Muscle layer of colon (tissue), 2 donors: ENCODE data around the gene PRKAR1B.

ENCODE experiments used
- H3K27ac ChIP-seq: one replicate; pipeline ENCODE4 v1.7.0; 2013; ENCODE audit warnings: low read depth, mild to moderate bottlenecking, low read length, moderate library complexity
- H3K27me3 ChIP-seq, 2 donors: one replicate each; pipeline ENCODE4 v1.7.0; 2013; ENCODE audit warnings: low read length in 2 of 2, mild to moderate bottlenecking in 2 of 2; ENCODE audit not compliant: insufficient read depth in 2 of 2, control insufficient read depth in 1 of 2
- H3K36me3 ChIP-seq: one replicate; pipeline ENCODE4 v1.7.0; 2013; ENCODE audit warnings: mild to moderate bottlenecking, low read length; ENCODE audit not compliant: insufficient read depth
- H3K4me1 ChIP-seq: one replicate; pipeline ENCODE4 v1.7.0; 2013; ENCODE audit warnings: mild to moderate bottlenecking, low read length; ENCODE audit not compliant: insufficient read depth
- H3K4me3 ChIP-seq, 2 donors: one replicate each; pipeline ENCODE4 v1.7.0; 2013; ENCODE audit warnings: low read length in 2 of 2, low read depth in 1 of 2, mild to moderate bottlenecking in 1 of 2, moderate library complexity in 1 of 2
- H3K9ac ChIP-seq: one replicate; pipeline ENCODE4 v1.7.0; 2013; ENCODE audit warnings: low read length
- H3K9me3 ChIP-seq: one replicate; pipeline ENCODE4 v1.7.0; 2013; ENCODE audit warnings: mild to moderate bottlenecking, low read length
- donor health status: abdominal sarcoma.
- donor health status: Adenocarcinoma of cecum.

The PRKAR1B gene

DNA sequence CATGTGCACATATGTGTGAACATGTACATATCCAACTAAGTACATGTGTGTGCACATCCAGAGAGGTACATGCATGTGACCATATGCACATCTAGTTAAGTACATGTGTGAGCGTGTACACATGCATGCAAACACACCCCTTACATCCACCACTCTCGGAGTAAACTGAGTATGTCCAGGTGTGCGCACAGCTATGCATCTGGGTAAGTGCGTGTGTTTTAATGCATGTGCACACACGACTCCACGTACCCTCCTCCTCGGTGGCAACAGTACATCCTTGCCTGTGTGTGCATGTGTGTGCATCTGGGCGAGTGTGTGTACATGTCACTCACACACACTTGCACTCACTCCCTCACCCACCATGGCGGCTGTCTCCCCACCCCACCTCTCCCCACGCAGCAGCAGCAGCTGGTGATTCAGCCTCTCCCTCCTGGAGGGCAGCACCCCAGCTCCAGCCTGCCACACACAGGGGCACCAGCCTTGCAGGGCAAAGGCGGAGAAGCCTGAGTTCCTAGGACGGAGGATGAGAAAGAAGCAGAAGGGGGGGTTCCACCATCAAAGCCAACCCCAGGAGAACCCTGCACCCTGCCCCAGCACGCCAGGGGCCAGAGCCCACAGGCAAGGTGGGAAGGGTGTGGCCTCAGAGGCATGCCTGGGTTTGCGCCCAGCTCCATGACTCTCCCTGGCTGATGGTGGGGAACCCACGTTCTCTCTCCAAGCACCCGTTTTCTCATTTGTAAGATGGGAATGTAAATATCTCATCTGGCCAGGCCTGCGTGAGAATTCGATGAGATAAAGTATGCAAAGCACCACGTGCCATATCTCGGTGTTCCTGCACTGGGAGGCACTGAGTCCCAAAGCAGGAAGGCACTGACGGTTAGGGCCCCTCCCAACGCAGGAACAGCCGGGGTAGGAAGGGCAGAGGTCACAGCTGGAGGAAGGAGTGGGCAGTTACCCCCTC is 28.3 kb downstream of the PRKAR1B start:
- Histone ChIP-seq H3K4me3 (no peak overlapping the region), H3K36me3 (no peaks in the 10 kb centered on the region), H3K9me3 (no peaks in the 10 kb centered on the region), H3K27ac (no peak overlapping the region), H3K9ac (no peak overlapping the region), H3K27me3 (no peaks in the 10 kb centered on the region), H3K4me1 (no peaks in the 10 kb centered on the region)

- no peaks in the 10 kb centered on the region for H3K27me3 ChIP-seq
- H3K4me1 ChIP-seq, result no peaks in the 10 kb centered on the region
- H3K27ac ChIP-seq, result no peak overlapping the region
- H3K36me3 ChIP-seq, result no peaks in the 10 kb centered on the region
- H3K9ac ChIP-seq, result no peak overlapping the region
- no peak overlapping the region for H3K4me3 ChIP-seq
- no peaks in the 10 kb centered on the region for H3K9me3 ChIP-seq
Observed at GRCh38 chr7:696812-697551, 30.1 kb downstream of the PRKAR1B start.

DNA sequence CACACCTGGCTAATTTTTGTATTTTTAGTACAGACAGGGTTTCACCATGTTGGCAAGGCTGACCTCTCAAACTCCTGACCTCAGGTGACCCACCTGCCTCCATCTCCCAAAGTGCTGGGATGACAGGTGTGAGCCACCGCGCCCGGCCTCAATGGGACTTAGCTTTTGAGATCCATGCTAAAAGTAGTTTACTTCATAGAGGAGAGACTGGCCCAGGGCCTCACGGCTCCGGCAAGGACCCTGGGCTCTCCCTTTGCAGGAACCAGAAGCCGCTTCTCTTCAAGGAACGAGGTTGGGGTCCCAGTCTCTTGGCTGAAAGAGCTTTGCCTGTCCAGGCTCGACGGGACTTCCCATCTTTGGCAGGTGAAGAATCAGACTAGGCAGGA is 30.7 kb downstream of the PRKAR1B start:
- no peaks in the 10 kb centered on the region for H3K27me3 ChIP-seq
- H3K4me1 ChIP-seq, result no peaks in the 10 kb centered on the region
- no peaks in the 10 kb centered on the region for H3K36me3 ChIP-seq
- no peak overlapping the region for H3K4me3 ChIP-seq
- no peak overlapping the region for H3K9ac ChIP-seq
- no peak overlapping the region for H3K27ac ChIP-seq
- H3K9me3 ChIP-seq, result no peaks in the 10 kb centered on the region

GRCh38 chr7:693280-693679 is 33.8 kb downstream of the PRKAR1B start:
- no peak overlapping the region for H3K9ac ChIP-seq
- no peak overlapping the region for H3K27ac ChIP-seq
- H3K4me3 ChIP-seq, result no peak overlapping the region
- no peaks in the 10 kb centered on the region for H3K9me3 ChIP-seq
- H3K36me3 ChIP-seq, result no peaks in the 10 kb centered on the region
- H3K27me3 ChIP-seq, result no peaks in the 10 kb centered on the region
- no peaks in the 10 kb centered on the region for H3K4me1 ChIP-seq

DNA sequence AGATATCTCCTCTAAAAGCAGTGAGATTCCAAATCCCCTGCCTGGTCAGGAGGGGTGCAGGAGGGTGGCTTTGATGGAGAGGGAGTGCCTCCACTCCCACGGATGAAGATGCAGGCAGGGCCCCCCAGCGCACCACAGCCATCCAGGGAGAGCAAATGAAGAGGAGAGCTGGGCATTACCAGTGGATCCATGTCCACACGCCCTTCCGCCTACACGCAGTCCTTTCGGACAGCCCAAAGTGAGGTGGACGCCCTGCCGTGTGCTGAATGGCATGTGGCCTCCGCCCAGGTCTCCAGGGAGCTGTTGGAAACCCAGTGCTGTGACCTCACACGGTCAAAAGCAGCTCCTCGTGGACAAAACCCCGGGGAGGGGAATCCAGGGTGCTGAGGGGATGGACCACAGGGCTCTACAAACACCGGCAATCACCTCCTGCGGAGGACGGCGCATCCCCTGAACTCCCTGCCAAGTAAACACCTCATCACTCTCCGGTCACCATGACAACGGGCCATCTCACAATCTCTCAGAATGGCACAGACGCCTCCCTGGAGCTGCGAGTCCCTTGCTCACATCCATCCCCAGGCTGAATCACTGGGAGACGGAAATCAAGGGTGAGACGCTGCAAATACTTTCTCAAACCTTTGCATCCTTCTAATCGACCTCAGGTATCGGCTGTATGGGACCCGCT is 35.6 kb downstream of the PRKAR1B start:
- no peaks in the 10 kb centered on the region for H3K27me3 ChIP-seq
- H3K9ac ChIP-seq, result no peak overlapping the region
- no peaks in the 10 kb centered on the region for H3K36me3 ChIP-seq
- no peaks in the 10 kb centered on the region for H3K4me1 ChIP-seq
- no peaks in the 10 kb centered on the region for H3K9me3 ChIP-seq
- no peak overlapping the region for H3K27ac ChIP-seq
- H3K4me3 ChIP-seq, result no peak overlapping the region

GRCh38 chr7:690478-691360 is 36.4 kb downstream of the PRKAR1B start:
- no peaks in the 10 kb centered on the region for H3K27me3 ChIP-seq
- H3K4me1 ChIP-seq, result no peaks in the 10 kb centered on the region
- H3K36me3 ChIP-seq, result no peaks in the 10 kb centered on the region
- no peak overlapping the region for H3K4me3 ChIP-seq
- H3K9ac ChIP-seq, result no peak overlapping the region
- H3K27ac ChIP-seq, result no peak overlapping the region
- H3K9me3 ChIP-seq, result no peaks in the 10 kb centered on the region

GRCh38 chr7:685540-685939 is 41.5 kb downstream of the PRKAR1B start:
- H3K27me3 ChIP-seq, result no peaks in the 10 kb centered on the region
- no peaks in the 10 kb centered on the region for H3K4me1 ChIP-seq
- no peak overlapping the region for H3K27ac ChIP-seq
- H3K4me3 ChIP-seq, result no peak overlapping the region
- no peaks in the 10 kb centered on the region for H3K36me3 ChIP-seq
- H3K9ac ChIP-seq, result no peak overlapping the region
- H3K9me3 ChIP-seq, result peaks cover 3% of the 10 kb centered on the region

DNA sequence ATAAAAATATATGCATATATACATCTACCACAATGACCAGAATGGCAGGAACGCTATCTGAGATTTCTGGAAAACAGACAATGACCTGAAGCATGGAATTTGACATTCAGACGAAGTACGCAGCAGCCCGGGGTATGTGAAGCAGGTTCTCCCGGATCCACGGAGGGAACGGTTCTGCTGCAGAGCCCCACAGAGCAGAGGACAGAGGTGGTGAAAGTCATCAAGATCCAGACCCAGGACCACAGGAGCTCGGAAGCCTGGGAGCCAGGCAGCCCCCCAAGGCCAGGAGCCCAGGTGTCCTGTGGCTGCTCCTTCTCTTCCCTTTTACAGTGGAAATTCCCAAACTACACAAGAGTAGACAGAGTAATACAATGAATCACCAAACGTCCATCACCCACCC is 42.7 kb downstream of the PRKAR1B start:
- Histone ChIP-seq H3K27me3 (no peaks in the 10 kb centered on the region), H3K9ac (no peak overlapping the region), H3K4me3 (no peak overlapping the region), H3K27ac (no peak overlapping the region), H3K36me3 (no peaks in the 10 kb centered on the region), H3K4me1 (no peaks in the 10 kb centered on the region), H3K9me3 (peaks cover 3% of the 10 kb centered on the region)

GRCh38 chr7:683526-684205 is 43.4 kb downstream of the PRKAR1B start:
- peaks cover 3% of the 10 kb centered on the region for H3K9me3 ChIP-seq
- no peaks in the 10 kb centered on the region for H3K4me1 ChIP-seq
- H3K9ac ChIP-seq, result no peak overlapping the region
- no peak overlapping the region for H3K4me3 ChIP-seq
- no peak overlapping the region for H3K27ac ChIP-seq
- no peaks in the 10 kb centered on the region for H3K36me3 ChIP-seq
- H3K27me3 ChIP-seq, result no peaks in the 10 kb centered on the region

DNA sequence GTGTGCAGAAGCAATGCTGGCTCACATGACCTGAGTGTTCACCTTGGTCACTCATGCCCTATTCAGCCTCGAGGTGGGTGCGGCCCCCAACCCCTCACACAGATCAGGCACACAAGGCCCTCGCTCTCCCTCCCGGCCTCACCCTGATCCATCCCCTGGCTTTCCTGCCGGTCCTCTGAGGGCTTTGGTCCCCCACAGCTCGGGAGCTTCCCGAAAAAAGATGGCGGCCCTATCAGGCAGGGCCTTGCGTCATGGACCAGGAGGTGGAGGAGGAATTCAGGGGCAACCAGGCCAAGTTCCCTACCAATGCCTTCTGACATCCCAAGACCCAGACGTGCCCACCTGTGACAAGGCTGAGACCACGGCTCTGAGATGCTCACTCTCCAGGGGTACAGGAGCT is 44.3 kb downstream of the PRKAR1B start:
- no peaks in the 10 kb centered on the region for H3K4me1 ChIP-seq

More for the DNA sequence above, 44.3 kb downstream of the PRKAR1B start:
- Histone ChIP-seq H3K4me3 (no peak overlapping the region), H3K27me3 (no peaks in the 10 kb centered on the region), H3K9ac (no peak overlapping the region), H3K36me3 (no peaks in the 10 kb centered on the region), H3K9me3 (peaks cover 3% of the 10 kb centered on the region), H3K27ac (no peak overlapping the region)
